GM18858 (cell line): ENCODE data around the gene REG1A.

ENCODE experiments used
- ATAC-seq: cut with Tn5 transposase; IDR thresholded peaks from one replicate; pipeline ENCODE4 v1.9.1; 2021; ENCODE audit not compliant: unreplicated experiment

Gene REG1A

DNA sequence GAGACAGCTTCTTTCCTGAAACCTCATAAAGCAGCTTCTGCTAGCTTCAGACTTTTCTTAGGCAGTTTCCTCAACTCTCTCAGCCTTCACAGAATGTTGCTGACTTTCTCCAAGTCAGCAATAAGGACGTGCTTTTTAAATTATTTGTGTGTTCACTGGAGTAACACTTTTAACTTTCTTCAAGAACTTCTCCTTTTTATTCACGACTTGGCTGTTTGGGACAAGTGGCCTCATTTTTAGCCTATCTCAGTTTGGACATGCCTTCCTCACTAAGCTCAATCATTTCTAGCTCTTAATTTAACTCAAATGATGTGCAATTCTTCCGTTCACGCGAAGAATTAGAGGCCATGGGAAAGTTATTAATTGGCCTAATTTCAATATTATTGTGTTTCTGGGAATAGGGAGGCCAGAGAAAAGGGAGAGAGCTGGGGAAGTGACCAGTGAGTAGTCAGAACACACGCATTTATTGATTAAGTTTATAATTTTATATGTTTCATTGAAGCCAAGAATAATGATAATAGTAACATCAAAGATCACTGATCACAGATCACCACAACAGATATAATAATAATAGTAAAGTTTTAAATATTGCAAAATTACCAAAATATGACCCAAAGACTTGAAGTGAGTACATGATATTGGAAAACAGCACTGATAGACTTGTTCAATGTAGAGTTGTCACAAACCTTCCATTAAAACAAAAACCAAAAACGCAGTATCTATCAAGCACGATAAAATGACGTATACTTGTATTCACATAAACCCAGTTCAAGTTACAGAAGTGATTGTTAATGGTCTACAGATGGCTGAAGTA is 4.8 kb downstream of the REG1A start:
- no peak for ATAC-seq

- no peak for ATAC-seq
Measured at GRCh38 chr2:79125721-79125985, 5.4 kb downstream of the REG1A start.

- ATAC-seq: no peak
Measured at GRCh38 chr2:79128406-79128805, 8.1 kb downstream of the REG1A start.

GRCh38 chr2:79129260-79129659 is 9.0 kb downstream of the REG1A start:
- no peak for ATAC-seq

GRCh38 chr2:79129804-79130203 is 9.5 kb downstream of the REG1A start:
- no peak for ATAC-seq

- ATAC-seq: no peak
Measured at GRCh38 chr2:79131687-79132086, 11.4 kb downstream of the REG1A start.

DNA sequence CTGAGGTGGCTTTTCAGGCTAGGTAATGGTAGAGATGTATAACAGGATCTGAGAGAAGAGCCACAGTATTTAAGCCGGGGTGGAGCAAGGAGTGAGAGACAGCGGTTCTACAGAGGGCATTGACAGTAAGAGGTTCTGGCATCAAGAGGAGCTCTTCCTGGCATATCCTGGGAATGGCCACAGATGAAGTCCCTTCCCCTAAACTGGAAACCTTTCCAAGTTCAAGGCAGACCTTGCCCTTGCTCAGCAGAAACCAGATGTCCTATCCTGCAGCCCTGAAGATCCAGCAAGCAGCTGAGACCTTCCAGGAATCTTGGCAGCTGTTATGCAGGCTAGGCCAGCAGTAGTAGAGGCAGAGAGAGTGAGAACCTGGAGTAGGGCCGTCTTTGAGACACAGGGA is 18.1 kb downstream of the REG1A start:
- no peak for ATAC-seq

GRCh38 chr2:79139423-79139822 is 19.1 kb downstream of the REG1A start:
- ATAC-seq: no peak

DNA sequence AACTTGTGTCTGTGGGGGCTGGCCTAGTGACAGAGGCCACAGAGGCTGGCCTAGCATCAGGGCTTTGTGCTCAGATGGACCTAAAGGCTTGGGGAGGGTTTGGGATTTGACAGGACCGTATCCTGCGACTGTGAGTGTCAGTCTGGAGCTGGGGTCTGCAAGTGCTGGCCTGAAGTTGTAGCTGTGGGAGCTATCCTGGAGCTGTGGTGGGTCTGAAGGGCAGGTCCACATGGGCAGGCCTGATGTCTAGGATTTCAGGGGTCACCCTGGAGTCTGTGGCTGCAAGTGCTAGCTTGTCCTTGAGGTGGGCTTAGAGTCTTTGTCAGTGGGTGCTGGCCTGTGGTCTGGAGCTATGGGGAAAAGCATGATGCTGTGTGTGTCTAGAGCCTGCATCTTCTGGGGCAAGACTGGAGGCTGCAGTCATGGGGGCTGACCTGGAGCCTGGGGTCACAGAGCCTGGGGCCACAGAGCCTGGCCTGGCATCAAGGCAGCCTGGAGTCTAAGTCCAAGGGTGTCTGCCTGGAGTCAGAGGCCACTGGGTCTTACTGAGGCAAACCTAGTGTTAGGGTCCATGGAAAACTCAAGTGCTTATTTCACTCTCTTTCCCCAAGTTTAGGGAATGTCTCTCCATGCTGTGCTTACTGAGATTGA is 35.7 kb downstream of the REG1A start:
- ATAC-seq: no peak

DNA sequence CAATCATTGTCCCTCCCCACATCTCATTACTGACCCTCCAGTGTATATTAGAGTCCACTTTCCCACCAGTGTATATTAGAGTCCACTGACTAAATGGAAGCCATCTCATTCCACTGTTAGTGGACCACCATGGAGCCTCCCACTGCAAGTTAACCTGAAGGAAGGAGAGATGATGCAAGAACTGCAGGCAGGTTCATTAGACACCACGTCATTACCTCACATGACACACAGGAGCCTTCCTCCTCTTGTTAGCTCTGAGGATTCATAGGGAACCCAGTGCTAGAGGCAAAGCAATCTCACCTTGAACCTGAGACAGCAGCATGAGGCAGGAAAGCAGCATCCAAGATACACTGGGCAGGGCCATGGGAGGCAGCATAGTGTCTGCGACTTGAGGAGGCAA is 38.7 kb downstream of the REG1A start:
- ATAC-seq: no peak

GRCh38 chr2:79159653-79160052 is 39.4 kb downstream of the REG1A start, which contains the start of gene REG3A:
Gene REG3A, minus strand, starts transcription at chr2:79159753. Its CDS starts 348 bp downstream, at chr2:79159405.
- ATAC-seq: no peak

DNA sequence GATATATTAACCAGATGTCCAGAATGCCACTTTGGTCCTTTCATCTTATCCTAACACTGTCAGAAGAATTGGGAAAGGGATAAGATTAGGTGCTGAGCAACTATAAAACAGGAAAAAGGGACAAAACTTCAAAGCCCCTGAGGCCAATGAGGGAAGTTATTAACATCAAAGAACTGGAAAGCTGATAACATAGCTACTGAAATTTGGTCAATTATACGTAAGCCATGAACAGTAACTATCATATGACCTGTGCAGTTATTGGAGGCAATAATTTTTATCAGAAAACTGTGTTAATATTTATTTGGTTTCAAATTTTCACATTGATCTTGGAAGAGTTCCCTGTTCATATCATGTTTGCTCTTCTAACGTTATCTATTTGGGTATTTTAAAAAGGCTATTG is 41.8 kb downstream of the REG1A start:
- no peak for ATAC-seq

- ATAC-seq: no peak
Measured at GRCh38 chr2:79162801-79163200, 42.5 kb downstream of the REG1A start.

DNA sequence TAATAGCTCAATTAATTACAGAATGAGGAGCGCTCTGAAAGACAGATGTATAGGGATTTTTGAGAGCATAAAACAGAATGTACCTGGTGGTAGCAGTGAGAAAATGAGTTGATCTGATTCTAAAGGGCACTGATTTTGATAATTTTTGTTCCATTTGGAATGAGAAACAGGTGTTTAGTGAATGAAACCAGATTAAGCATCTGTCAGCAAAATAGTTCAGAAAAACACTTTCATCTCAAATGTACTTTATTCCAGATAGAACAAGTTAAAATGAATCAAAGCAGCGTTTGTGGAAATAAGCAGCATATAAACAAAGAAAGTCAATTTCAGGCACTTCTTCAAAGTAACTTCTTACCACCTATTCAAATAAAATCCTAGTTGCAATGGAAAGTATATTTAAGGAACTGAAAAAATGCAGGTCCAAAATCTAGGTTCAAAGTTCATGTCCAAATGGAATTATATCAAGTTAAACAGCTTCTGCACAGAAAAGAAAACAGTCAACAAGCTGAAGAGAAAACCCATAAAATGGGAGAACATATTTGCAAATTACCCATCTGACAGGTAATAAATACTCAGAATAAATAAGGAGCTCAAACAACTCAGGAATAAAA is 51.2 kb downstream of the REG1A start:
- no peak for ATAC-seq
